Esophagus muscularis mucosa (tissue), 4 donors: ENCODE measurements around the gene CYSRT1. TPM values are rescaled to one million over a fixed set of nuclear protein-coding genes. Genes with fewer than 3 reads are reported as not detected.
A peak's percentile ranks its signal among the peaks of the same experiment; 100 is the strongest.
"Not testable (repeated sequence)": the region's sequence is repeated elsewhere in the genome, so short reads cannot be mapped to it uniquely, and the experiment has no call there.

Experiments used
- DNase-seq: peaks from one replicate; pipeline ENCODE4 v3.0.0-alpha.2; 2017; ENCODE audit errors: extremely low spot score
- H3K27ac ChIP-seq, 4 donors: fragments of 200-600 bp; sonication (generic); replicated peaks in 1 of 4; 1 replicate in 3 of 4; 2 replicates in 1 of 4; pipeline ENCODE4 v1.5.1; 2016 to 2019; ENCODE audit warnings: mild to moderate bottlenecking in 1 of 4
- H3K27me3 ChIP-seq, 4 donors: fragments of 200-600 bp; sonication (generic); one replicate each; pipeline versions ENCODE4 v1.5.1 to v1.6.0; 2016 to 2019
- H3K36me3 ChIP-seq, 4 donors: fragments of 200-600 bp; sonication (generic); one replicate each; pipeline ENCODE4 v1.5.1; 2016 to 2019
- H3K4me1 ChIP-seq, 4 donors: fragments of 200-600 bp; sonication (generic); one replicate each; pipeline ENCODE4 v1.5.1; 2016 to 2019
- H3K4me3 ChIP-seq, 4 donors: fragments of 200-600 bp; sonication (generic); 1 replicate in 2 of 4; 2 replicates in 2 of 4; pipeline ENCODE4 v1.5.1; 2016 to 2019; ENCODE audit warnings: mild to moderate bottlenecking in 4 of 4, moderate library complexity in 1 of 4
- H3K9me3 ChIP-seq, 4 donors: fragments of 200-600 bp; sonication (generic); 1 replicate in 3 of 4; 2 replicates in 1 of 4; pipeline ENCODE4 v1.5.1; 2016 to 2019
- CTCF ChIP-seq, 3 experiments: fragments of 200-600 bp in 2 of 3; fragments of 450-650 bp in 1 of 3; sonication (generic) in 2 of 3; IDR thresholded peaks; one replicate each; pipeline ENCODE4 v1.5.1; 2017 to 2019; ENCODE audit warnings: antibody characterized with exemption in 3 of 3, mild to moderate bottlenecking in 2 of 3, moderate library complexity in 1 of 3
- EP300 ChIP-seq: sonication (generic); formaldehyde crosslinking; IDR thresholded peaks from one replicate; pipeline ENCODE4 v1.6.1; 2017; ENCODE audit warnings: antibody characterized with exemption
- POLR2A ChIP-seq: fragments of 450-650 bp; IDR thresholded peaks from one replicate; pipeline ENCODE4 v1.6.1; 2017; ENCODE audit warnings: antibody characterized with exemption, moderate library complexity, mild to moderate bottlenecking, low read depth
- POLR2AphosphoS5 ChIP-seq, 2 donors: sonication (generic); formaldehyde crosslinking; IDR thresholded peaks; one replicate each; pipeline ENCODE4 v1.6.1; 2017; ENCODE audit warnings: antibody characterized with exemption in 2 of 2
- WGBS: methylation state at CpG from one replicate; pipeline ENCODE4 v1.1.5; 2018; 5-methylcytosine and 5-hydroxymethylcytosine counted together
- intact Hi-C: fragments of 100-400 bp; cut with DNase I; formaldehyde crosslinking; loops from one replicate; pipeline ENCODE4 v1.15.1; 2023
- total RNA-seq, 4 donors: library from RNA; depleted of rRNA; stranded (reverse); fragments of >200 nt; gene quantifications; one replicate each; pipeline versions ENCODE4 v1.1.0 to v1.2.1, GENCODE V29; 2016

Gene CYSRT1
- total RNA-seq, 4 donors from 2014 or later = 0.33 to 0.45 (median 0.40) TPM; not detected in 1

DNA sequence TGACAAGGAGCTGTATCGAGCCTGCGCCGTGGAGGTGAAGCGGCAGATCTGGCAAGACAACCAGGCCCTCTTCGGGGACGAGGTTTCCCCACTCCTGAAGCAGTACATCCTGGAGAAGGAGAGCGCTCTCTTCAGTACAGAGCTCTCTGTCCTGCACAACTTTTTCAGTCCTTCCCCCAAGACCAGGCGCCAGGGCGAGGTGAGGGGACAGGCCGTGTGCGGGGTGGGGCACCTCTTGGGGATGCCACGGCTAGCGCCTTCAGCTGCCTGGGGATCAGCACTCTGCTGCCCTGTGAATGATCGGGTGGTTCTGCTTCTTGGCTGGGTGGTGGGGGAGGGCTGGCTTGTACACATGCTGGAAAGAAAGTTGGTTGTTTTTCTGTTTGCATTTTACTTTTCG is 31.9 kb downstream of the CYSRT1 start:
- intact Hi-C loops = no loop called here
- H3K9me3 ChIP-seq = no peaks in the 10 kb centered on the region
- peaks cover 24 to 36% (median 27%) of the 10 kb centered on the region in 4 donors for H3K4me1 ChIP-seq
- WGBS = 94% methylated on average over 15 of the region's 15 CpGs
- no peak for TF ChIP-seq EP300
- no peak for DNase-seq
- H3K27me3 ChIP-seq = no peaks in the 10 kb centered on the region
- peaks cover 0 to 41% (median 32%) of the 10 kb centered on the region in 4 donors for H3K36me3 ChIP-seq
- H3K27ac ChIP-seq = no peak overlapping the region
- peak overlapping the region in 3 of 4 donors; percentile 81 to 100 (median 87) for H3K4me3 ChIP-seq

- not testable (repeated sequence) for DNase-seq
- TF ChIP-seq CTCF (IDR thresholded peaks at IDR 0.05) = peak; percentile 34 to 55 (median 50)
These were observed 37.4 kb downstream of the CYSRT1 start for GRCh38 chr9:137262173-137262908.

DNA sequence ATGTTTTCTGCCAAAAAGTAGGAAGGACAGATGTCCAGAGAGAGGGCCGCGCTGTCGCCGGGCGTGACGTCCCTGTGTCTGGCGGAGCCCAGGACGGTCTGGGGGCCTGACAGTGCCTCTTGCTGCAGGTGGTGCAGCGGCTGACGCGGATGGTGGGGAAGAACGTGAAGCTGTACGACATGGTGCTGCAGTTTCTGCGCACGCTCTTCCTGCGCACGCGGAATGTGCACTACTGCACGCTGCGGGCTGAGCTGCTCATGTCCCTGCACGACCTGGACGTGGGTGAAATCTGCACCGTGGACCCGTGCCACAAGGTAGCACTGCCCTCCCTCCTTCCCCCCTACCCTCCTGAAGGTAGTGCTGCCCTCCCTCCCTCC is 37.9 kb downstream of the CYSRT1 start:
- Histone ChIP-seq H3K4me1 (peaks cover 7 to 10% (median 8%) of the 10 kb centered on the region in 4 donors), H3K9me3 (no peaks in the 10 kb centered on the region), H3K27ac (no peak overlapping the region), H3K4me3 (no peak overlapping the region), H3K36me3 (peaks cover 29 to 72% (median 65%) of the 10 kb centered on the region in 4 donors), H3K27me3 (no peaks in the 10 kb centered on the region)
- 87% methylated on average over 24 of the region's 24 CpGs for WGBS
- intact Hi-C loops = no loop called here
- DNase-seq = no peak
- TF ChIP-seq POLR2A (no peak), EP300 (no peak), CTCF (IDR thresholded peaks at IDR 0.05) (no peak), POLR2AphosphoS5 (IDR thresholded peaks at IDR 0.05) (no peak)

More at GRCh38 chr9:137262173-137262908, 37.4 kb downstream of the CYSRT1 start:
- H3K4me3 ChIP-seq, H3K27me3 ChIP-seq, intact Hi-C loops, H3K4me1 ChIP-seq, H3K9me3 ChIP-seq, H3K27ac ChIP-seq: not testable (repeated sequence)
- H3K36me3 ChIP-seq = peaks cover 27 to 72% (median 62%) of the 10 kb centered on the region in 4 donors
- 29% methylated on average over 15 of the region's 15 CpGs for WGBS

DNA sequence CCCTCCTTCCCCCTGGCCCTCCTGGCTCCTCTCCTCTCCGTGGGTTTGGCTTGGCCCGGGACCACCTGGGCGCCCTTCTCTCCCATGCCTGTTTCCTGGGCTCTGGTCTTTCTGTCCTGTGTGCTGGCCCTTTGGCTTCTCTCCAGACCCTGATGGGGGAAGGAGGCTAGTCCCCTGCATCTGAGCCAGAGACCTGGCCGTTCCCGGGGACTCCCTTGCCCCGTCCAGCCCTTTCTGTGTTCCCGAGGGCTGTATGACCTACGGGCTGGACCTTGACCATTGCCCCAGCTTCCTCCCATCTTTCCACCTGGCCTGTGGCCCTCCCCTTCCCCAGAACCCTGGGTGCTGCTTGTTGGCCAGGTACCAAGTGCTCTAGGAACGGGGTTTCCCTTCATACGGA is 38.5 kb downstream of the CYSRT1 start:
- H3K4me1 ChIP-seq = peaks cover 13 to 16% (median 14%) of the 10 kb centered on the region in 4 donors
- no peak overlapping the region for H3K4me3 ChIP-seq
- H3K27me3 ChIP-seq = no peaks in the 10 kb centered on the region
- intact Hi-C loops = no loop called here
- H3K27ac ChIP-seq = no peak overlapping the region
- peaks cover 29 to 73% (median 62%) of the 10 kb centered on the region in 4 donors for H3K36me3 ChIP-seq
- H3K9me3 ChIP-seq = no peaks in the 10 kb centered on the region
- TF ChIP-seq POLR2AphosphoS5 (IDR thresholded peaks at IDR 0.05) = no peak
- no peak for TF ChIP-seq EP300
- DNase-seq = no peak
- WGBS = 78% methylated on average over 7 of the region's 10 CpGs

- H3K27ac ChIP-seq = no peak overlapping the region
- H3K36me3 ChIP-seq = peaks cover 29 to 73% (median 57%) of the 10 kb centered on the region in 4 donors
- no peak for DNase-seq
- intact Hi-C loops = no loop called here
- H3K4me3 ChIP-seq = no peak overlapping the region
- peaks cover 18 to 22% (median 20%) of the 10 kb centered on the region in 4 donors for H3K4me1 ChIP-seq
- no peaks in the 10 kb centered on the region for H3K27me3 ChIP-seq
- TF ChIP-seq POLR2A (no peak), CTCF (IDR thresholded peaks at IDR 0.05) (no peak), EP300 (no peak), POLR2AphosphoS5 (IDR thresholded peaks at IDR 0.05) (no peak)
- H3K9me3 ChIP-seq = no peaks in the 10 kb centered on the region
- 89% methylated on average over 11 of the region's 22 CpGs for WGBS
These were observed 39.1 kb downstream of the CYSRT1 start for GRCh38 chr9:137264067-137264466.
